ENCODE results near the gene RASGRP1.

Gene RASGRP1
- long read RNA-seq, partial matches to known transcripts = 0 of 3 reads
- long read RNA-seq, other reads (novel, unspliced or antisense) = 3 of 3 reads

DNA sequence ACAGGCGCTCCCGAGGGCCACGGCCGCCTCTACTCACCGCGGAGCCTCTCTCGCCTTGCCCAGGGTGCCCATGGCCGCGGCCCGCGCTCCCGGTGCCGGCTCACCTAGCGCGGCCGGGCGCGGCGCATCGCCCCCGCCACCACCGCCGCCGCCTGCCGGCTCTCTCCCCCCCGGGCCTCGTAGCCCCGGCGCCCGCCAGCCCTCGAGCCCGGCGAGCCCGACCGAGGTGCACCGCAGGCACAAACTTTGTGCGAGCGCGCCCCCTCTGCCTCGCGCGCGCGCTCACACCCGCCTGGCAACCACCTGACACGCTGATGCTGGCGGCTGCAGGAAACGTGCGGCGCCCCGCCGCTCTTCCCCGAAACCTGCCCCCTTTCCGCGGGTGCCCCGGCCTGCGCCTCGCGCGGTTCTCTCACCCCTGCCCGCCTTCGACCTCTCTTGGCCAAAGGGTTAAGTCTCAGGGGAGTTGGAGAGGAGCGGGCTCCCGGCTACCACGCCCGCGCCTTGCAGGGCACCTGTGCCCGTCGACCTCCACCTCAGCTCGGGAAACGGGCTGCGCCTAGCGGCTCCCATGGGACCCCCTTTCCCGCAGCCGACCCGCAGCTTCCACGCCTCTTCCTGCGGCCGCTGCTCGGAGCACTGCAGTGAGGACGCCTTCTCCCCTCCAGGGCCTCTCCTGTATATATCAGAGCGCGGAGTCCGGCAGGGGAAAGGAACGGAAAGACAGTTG lies at the start of gene RASGRP1:
TSS of gene RASGRP1 (minus strand) at position 258 of the 730 bp plus-strand sequence. CDS start at position 72, 186 bp downstream.
- H3K4me3 ChIP-seq (replicated peaks; ENCODE audit: insufficient read depth, low read length) = peak within 1 kb of the TSS; percentile 57
- peaks cover 8% of the 10 kb centered on the region for H3K27me3 ChIP-seq (ENCODE audit: insufficient read depth, poor library complexity, severe bottlenecking)
- no peak within 1 kb of the TSS for H3K27ac ChIP-seq (replicated peaks)
- peak; percentile 34 to 41 for DNase-seq (ENCODE audit: low read depth in 1 of 2, low spot score in 1 of 2)
- TF ChIP-seq, protein P1, sequence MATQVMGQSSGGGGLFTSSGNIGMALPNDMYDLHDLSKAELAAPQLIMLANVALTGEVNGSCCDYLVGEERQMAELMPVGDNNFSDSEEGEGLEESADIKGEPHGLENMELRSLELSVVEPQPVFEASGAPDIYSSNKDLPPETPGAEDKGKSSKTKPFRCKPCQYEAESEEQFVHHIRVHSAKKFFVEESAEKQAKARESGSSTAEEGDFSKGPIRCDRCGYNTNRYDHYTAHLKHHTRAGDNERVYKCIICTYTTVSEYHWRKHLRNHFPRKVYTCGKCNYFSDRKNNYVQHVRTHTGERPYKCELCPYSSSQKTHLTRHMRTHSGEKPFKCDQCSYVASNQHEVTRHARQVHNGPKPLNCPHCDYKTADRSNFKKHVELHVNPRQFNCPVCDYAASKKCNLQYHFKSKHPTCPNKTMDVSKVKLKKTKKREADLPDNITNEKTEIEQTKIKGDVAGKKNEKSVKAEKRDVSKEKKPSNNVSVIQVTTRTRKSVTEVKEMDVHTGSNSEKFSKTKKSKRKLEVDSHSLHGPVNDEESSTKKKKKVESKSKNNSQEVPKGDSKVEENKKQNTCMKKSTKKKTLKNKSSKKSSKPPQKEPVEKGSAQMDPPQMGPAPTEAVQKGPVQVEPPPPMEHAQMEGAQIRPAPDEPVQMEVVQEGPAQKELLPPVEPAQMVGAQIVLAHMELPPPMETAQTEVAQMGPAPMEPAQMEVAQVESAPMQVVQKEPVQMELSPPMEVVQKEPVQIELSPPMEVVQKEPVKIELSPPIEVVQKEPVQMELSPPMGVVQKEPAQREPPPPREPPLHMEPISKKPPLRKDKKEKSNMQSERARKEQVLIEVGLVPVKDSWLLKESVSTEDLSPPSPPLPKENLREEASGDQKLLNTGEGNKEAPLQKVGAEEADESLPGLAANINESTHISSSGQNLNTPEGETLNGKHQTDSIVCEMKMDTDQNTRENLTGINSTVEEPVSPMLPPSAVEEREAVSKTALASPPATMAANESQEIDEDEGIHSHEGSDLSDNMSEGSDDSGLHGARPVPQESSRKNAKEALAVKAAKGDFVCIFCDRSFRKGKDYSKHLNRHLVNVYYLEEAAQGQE (IDR thresholded peaks at IDR 0.05; ENCODE audit: insufficient replicate concordance, low read depth) = no peak
- TF ChIP-seq GABPA (IDR thresholded peaks at IDR 0.05; ENCODE audit: low read depth) (no peak), POLR2AphosphoS5 (IDR thresholded peaks at IDR 0.05; ENCODE audit: low read depth) (no peak), SPI1 (IDR thresholded peaks at IDR 0.05; ENCODE audit: borderline replicate concordance, low read depth) (no peak)
- TF ChIP-seq, protein P2, sequence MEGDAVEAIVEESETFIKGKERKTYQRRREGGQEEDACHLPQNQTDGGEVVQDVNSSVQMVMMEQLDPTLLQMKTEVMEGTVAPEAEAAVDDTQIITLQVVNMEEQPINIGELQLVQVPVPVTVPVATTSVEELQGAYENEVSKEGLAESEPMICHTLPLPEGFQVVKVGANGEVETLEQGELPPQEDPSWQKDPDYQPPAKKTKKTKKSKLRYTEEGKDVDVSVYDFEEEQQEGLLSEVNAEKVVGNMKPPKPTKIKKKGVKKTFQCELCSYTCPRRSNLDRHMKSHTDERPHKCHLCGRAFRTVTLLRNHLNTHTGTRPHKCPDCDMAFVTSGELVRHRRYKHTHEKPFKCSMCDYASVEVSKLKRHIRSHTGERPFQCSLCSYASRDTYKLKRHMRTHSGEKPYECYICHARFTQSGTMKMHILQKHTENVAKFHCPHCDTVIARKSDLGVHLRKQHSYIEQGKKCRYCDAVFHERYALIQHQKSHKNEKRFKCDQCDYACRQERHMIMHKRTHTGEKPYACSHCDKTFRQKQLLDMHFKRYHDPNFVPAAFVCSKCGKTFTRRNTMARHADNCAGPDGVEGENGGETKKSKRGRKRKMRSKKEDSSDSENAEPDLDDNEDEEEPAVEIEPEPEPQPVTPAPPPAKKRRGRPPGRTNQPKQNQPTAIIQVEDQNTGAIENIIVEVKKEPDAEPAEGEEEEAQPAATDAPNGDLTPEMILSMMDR (IDR thresholded peaks at IDR 0.05; ENCODE audit: insufficient read depth, low read length) = no peak

- TF ChIP-seq SPI1 (IDR thresholded peaks at IDR 0.05; ENCODE audit: borderline replicate concordance, low read depth) (no peak), POLR2AphosphoS5 (IDR thresholded peaks at IDR 0.05; ENCODE audit: low read depth) (no peak), GABPA (IDR thresholded peaks at IDR 0.05; ENCODE audit: low read depth) (no peak)
- TF ChIP-seq, protein P2 (IDR thresholded peaks at IDR 0.05; ENCODE audit: insufficient read depth, low read length) = no peak
- TF ChIP-seq, protein P1 (IDR thresholded peaks at IDR 0.05; ENCODE audit: insufficient replicate concordance, low read depth) = no peak
- no peak for DNase-seq (ENCODE audit: low read depth in 1 of 2, low spot score in 1 of 2)
Measured at GRCh38 chr15:38613085-38613484, 48.5 kb upstream of the RASGRP1 start.

DNA sequence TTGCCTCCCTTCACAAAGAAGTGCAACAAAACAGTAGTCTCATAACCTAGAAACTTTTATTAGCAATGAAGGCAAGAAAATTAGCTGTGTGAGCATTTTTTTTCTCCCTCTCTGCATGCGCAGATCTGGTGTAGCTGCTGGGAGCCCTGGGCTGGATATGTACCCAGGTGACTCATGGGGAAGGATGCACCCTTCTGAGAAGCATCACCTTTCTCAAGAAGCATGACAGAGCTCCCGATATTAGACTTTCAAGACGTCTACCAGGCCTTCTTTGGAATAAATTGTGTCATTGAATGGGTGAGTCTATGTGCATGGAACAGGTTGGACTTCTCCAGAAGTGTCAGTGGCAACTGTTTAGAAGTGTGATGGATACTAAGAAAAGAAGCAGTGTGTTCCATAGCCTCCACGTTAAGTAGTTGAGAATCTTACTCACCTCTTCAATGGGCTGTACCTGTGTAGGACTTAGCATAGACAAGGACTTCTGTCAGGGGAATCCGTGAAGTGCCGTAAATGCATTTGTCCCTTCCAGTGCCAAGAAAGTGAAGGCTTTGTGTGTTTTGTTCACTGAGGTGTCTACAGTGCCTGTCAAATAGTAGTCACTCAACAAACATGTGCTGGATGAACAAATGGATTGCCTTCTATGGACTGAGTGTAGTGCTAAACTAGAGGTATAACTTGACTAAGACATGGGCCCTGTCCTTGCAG lies 47.7 kb upstream of the RASGRP1 start:
- DNase-seq (ENCODE audit: low read depth in 1 of 2, low spot score in 1 of 2) = no peak
- TF ChIP-seq, protein P2 (IDR thresholded peaks at IDR 0.05; ENCODE audit: insufficient read depth, low read length) = no peak
- TF ChIP-seq POLR2AphosphoS5 (IDR thresholded peaks at IDR 0.05; ENCODE audit: low read depth) (no peak), GABPA (IDR thresholded peaks at IDR 0.05; ENCODE audit: low read depth) (no peak), SPI1 (IDR thresholded peaks at IDR 0.05; ENCODE audit: borderline replicate concordance, low read depth) (no peak)
- TF ChIP-seq, protein P1 (IDR thresholded peaks at IDR 0.05; ENCODE audit: insufficient replicate concordance, low read depth) = no peak
- no peaks in the 10 kb centered on the region for H3K27me3 ChIP-seq (ENCODE audit: insufficient read depth, poor library complexity, severe bottlenecking)
- H3K27ac ChIP-seq (replicated peaks) = no peak overlapping the region
- H3K4me3 ChIP-seq (replicated peaks; ENCODE audit: insufficient read depth, low read length) = no peak overlapping the region

More at GRCh38 chr15:38613085-38613484, 48.5 kb upstream of the RASGRP1 start:
- Histone ChIP-seq H3K27ac (replicated peaks) (no peak overlapping the region), H3K27me3 (ENCODE audit: insufficient read depth, poor library complexity, severe bottlenecking) (no peaks in the 10 kb centered on the region), H3K4me3 (replicated peaks; ENCODE audit: insufficient read depth, low read length) (no peak overlapping the region)

Measured in HL-60 (cell line).